ENCODE data around the gene ABL1.

ABL1 gene

GRCh38 chr9:130810609-130811136, 24.4 kb upstream of the ABL1 start:
- Histone ChIP-seq H4K20me1 (ENCODE audit: low read depth, low read length) (no peaks in the 10 kb centered on the region), H3K27ac (ENCODE audit: low read depth, low read length) (no peak overlapping the region), H3K9ac (ENCODE audit: low read length) (no peak overlapping the region), H3K4me3 (ENCODE audit: insufficient read depth, low read length, poor library complexity, severe bottlenecking) (no peak overlapping the region), H3F3A (ENCODE audit: insufficient read depth) (no peaks in the 10 kb centered on the region), H2AFZ (ENCODE audit: low read depth, low read length, severe bottlenecking) (no peak overlapping the region), H3K36me3 (ENCODE audit: low read length) (no peaks in the 10 kb centered on the region), H3K9me2 (replicated peaks; ENCODE audit: insufficient read depth, low read length) (no peaks in the 10 kb centered on the region), H3K9me3 (ENCODE audit: insufficient read depth, low read length) (no peaks in the 10 kb centered on the region), H3K4me2 (ENCODE audit: low read depth, low read length, poor library complexity, severe bottlenecking) (no peak overlapping the region), H3K79me2 (ENCODE audit: insufficient read depth, low read length) (no peaks in the 10 kb centered on the region), H3K27me3 (ENCODE audit: low read length) (no peaks in the 10 kb centered on the region)
- TF ChIP-seq EZH2phosphoT487 (conservative IDR thresholded peaks at IDR 0.05; ENCODE audit: low read length): no peak
- TF ChIP-seq, protein P1, sequence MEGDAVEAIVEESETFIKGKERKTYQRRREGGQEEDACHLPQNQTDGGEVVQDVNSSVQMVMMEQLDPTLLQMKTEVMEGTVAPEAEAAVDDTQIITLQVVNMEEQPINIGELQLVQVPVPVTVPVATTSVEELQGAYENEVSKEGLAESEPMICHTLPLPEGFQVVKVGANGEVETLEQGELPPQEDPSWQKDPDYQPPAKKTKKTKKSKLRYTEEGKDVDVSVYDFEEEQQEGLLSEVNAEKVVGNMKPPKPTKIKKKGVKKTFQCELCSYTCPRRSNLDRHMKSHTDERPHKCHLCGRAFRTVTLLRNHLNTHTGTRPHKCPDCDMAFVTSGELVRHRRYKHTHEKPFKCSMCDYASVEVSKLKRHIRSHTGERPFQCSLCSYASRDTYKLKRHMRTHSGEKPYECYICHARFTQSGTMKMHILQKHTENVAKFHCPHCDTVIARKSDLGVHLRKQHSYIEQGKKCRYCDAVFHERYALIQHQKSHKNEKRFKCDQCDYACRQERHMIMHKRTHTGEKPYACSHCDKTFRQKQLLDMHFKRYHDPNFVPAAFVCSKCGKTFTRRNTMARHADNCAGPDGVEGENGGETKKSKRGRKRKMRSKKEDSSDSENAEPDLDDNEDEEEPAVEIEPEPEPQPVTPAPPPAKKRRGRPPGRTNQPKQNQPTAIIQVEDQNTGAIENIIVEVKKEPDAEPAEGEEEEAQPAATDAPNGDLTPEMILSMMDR (IDR thresholded peaks at IDR 0.05; ENCODE audit: insufficient read depth, low read length, poor library complexity, severe bottlenecking): no peak

GRCh38 chr9:130815242-130815808, 19.7 kb upstream of the ABL1 start:
- Histone ChIP-seq H3K36me3 (ENCODE audit: low read length) (no peaks in the 10 kb centered on the region), H3K4me2 (ENCODE audit: low read depth, low read length, poor library complexity, severe bottlenecking) (no peak overlapping the region), H3K9ac (ENCODE audit: low read length) (no peak overlapping the region), H3K4me3 (ENCODE audit: insufficient read depth, low read length, poor library complexity, severe bottlenecking) (no peak overlapping the region), H2AFZ (ENCODE audit: low read depth, low read length, severe bottlenecking) (no peak overlapping the region), H3K9me3 (ENCODE audit: insufficient read depth, low read length) (no peaks in the 10 kb centered on the region), H3K79me2 (ENCODE audit: insufficient read depth, low read length) (no peaks in the 10 kb centered on the region), H3K27me3 (ENCODE audit: low read length) (no peaks in the 10 kb centered on the region), H3K27ac (ENCODE audit: low read depth, low read length) (no peak overlapping the region), H3F3A (ENCODE audit: insufficient read depth) (no peaks in the 10 kb centered on the region), H4K20me1 (ENCODE audit: low read depth, low read length) (no peaks in the 10 kb centered on the region), H3K9me2 (replicated peaks; ENCODE audit: insufficient read depth, low read length) (no peaks in the 10 kb centered on the region)
- TF ChIP-seq, protein P1 (IDR thresholded peaks at IDR 0.05; ENCODE audit: insufficient read depth, low read length, poor library complexity, severe bottlenecking): no peak

- Histone ChIP-seq H2AFZ (ENCODE audit: low read depth, low read length, severe bottlenecking) (no peak overlapping the region), H3F3A (ENCODE audit: insufficient read depth) (no peaks in the 10 kb centered on the region), H3K79me2 (ENCODE audit: insufficient read depth, low read length) (no peaks in the 10 kb centered on the region), H3K9me3 (ENCODE audit: insufficient read depth, low read length) (no peaks in the 10 kb centered on the region), H3K4me2 (ENCODE audit: low read depth, low read length, poor library complexity, severe bottlenecking) (no peak overlapping the region), H3K9ac (ENCODE audit: low read length) (no peak overlapping the region), H3K9me2 (replicated peaks; ENCODE audit: insufficient read depth, low read length) (no peaks in the 10 kb centered on the region), H3K36me3 (ENCODE audit: low read length) (no peaks in the 10 kb centered on the region), H3K27me3 (ENCODE audit: low read length) (no peaks in the 10 kb centered on the region), H3K27ac (ENCODE audit: low read depth, low read length) (no peak overlapping the region), H4K20me1 (ENCODE audit: low read depth, low read length) (no peaks in the 10 kb centered on the region), H3K4me3 (ENCODE audit: insufficient read depth, low read length, poor library complexity, severe bottlenecking) (no peak overlapping the region)
- no peak for TF ChIP-seq EZH2phosphoT487 (conservative IDR thresholded peaks at IDR 0.05; ENCODE audit: low read length)
- TF ChIP-seq, protein P1 (IDR thresholded peaks at IDR 0.05; ENCODE audit: insufficient read depth, low read length, poor library complexity, severe bottlenecking): no peak
These were observed 17.1 kb upstream of the ABL1 start for GRCh38 chr9:130817914-130818313.

Data from SU-DHL-6 (cell line).